Measurements from ENCODE around the gene ZNF700.

DNA sequence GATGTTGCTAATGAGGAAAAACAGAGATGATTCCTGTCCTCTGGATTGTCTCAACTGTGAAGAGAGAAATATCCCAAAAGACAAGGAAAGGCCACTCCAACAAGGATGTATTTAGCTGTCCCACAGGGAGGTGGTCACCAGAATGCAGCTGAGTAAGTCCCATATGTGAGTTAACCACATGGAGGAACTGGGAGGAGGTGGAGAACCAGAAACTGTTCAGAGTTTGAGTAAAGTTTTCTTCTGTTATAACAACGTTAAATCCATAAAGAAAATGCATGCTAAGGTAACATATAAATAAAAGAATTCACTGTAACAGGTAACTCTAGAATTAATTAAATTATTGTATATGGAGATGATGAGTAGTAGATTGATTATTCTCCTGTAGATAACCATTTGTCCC lies 45.3 kb downstream of the ZNF700 start:
- TF ChIP-seq YY1 (IDR thresholded peaks at IDR 0.05; ENCODE audit: insufficient read depth, insufficient read length) (no peak), ZNF274 (IDR thresholded peaks at IDR 0.05; ENCODE audit: low read depth, low read length) (no peak)
